ENCODE data around the gene CTR9. TPM values are rescaled to one million over a fixed set of nuclear protein-coding genes. Genes with fewer than 3 reads are reported as not detected.

The CTR9 gene
- total and polyA plus RNA-seq, 4 experiments from 2014 or later = 39.7 to 68.6 (median 58.0) TPM

DNA sequence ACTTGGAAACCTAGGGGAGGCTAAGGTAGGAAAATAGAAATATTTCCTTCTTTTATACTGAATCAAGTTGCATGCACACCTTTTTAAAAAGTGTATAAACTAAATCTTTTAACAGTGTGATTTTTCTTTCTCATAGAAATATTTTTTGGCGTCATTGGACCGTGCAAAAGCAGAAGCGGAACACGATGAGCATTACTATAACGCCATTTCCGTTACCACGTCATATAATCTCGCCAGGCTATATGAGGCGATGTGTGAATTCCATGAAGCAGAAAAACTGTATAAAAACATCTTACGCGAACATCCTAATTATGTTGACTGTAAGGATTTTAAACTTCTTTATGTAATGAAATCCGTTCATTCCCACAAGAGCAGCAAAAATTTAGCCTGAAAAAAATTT is 13.4 kb downstream of the CTR9 start:
- Mint-ChIP-seq H3K27ac (peak overlapping the region in 1 of 7 donors; percentile 17), H3K4me1 (peaks cover 0 to 5% (median 2%) of the 10 kb centered on the region in 4 donors), H3K4me3 (no peak overlapping the region), H3K36me3 (peaks cover 31 to 48% of the 10 kb centered on the region in 2 donors), H3K9me3 (no peaks in the 10 kb centered on the region), H3K27me3 (no peaks in the 10 kb centered on the region)
- no peaks in the 10 kb centered on the region for H3K27me3 ChIP-seq (ENCODE audit: insufficient read depth, low read length)
- no peak overlapping the region for H3K4me3 ChIP-seq (ENCODE audit: low read length in 2 of 2)
- DNase-seq = no peak
- ChIA-PET POLR2A (ENCODE audit: partially characterized antibody) (no interaction called here), CTCF (ENCODE audit: partially characterized antibody) (interaction anchor here (1.1 to 1.7 kb wide), 2 partner anchors 10 to 13 kb away, joined by 3 to 4 read pairs; partner anchors contain the start of gene CTR9)
- H3K36me3 ChIP-seq (ENCODE audit: insufficient read depth, low read length) = peaks cover 77% of the 10 kb centered on the region
- H3K9me3 ChIP-seq (ENCODE audit: control insufficient read depth in 1 of 2, low read length in 2 of 2) = no peaks in the 10 kb centered on the region
- H3K4me1 ChIP-seq (ENCODE audit: insufficient read depth, low read length) = no peaks in the 10 kb centered on the region
- intact Hi-C loops (cut with micrococcal nuclease) = no loop called here
- no peak overlapping the region for H3K27ac ChIP-seq (ENCODE audit: low read depth, low read length)

DNA sequence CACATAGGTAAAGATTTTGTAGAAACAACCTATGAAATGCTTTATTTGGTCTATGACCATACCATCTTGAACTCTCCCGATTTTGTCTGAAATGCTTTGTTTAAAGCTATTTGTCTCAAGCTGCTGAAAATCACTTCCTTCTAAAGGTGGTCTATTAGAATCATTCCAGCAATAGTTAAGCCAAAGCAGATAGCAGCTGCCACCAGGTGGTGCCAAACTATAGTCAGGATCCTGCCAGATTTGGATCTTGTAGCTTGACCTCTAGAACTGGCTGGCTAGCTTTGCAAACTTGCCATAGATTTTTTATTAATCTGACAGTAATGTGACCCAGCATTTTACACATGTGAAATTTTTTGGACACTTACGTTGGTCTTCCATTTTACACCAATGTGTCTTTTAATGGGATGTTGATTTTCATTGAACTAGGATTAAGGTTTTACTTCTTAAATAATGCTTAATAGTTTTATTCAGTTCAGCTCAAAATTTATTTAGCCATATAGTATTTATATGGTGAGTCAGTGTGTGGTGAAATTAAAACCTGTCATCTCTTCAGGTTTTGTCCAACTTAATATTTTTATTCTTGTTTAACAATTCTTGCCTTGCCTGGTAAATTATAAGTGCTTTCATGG is 19.7 kb downstream of the CTR9 start:
- no peak overlapping the region for H3K4me3 ChIP-seq (ENCODE audit: low read length in 2 of 2)
- peak in 2 of 5 donors; percentile 5 to 12 for DNase-seq

GRCh38 chr11:10771457-10771856 is 20.4 kb downstream of the CTR9 start:
- Mint-ChIP-seq H3K4me1 (no peaks in the 10 kb centered on the region), H3K27ac (no peak overlapping the region), H3K9me3 (no peaks in the 10 kb centered on the region), H3K36me3 (peaks cover 23 to 59% of the 10 kb centered on the region in 2 donors), H3K4me3 (no peak overlapping the region), H3K27me3 (no peaks in the 10 kb centered on the region)
- CTCF ChIA-PET (ENCODE audit: partially characterized antibody) = interaction anchor here (1.0 to 5.3 kb wide), 11 partner anchors 8 to 251 kb away, joined by 3 to 35 read pairs (median 6); partner anchors contain the start of gene EIF4G2
- DNase-seq = no peak
- Histone ChIP-seq H3K4me3 (ENCODE audit: low read length in 2 of 2) (no peak overlapping the region), H3K36me3 (ENCODE audit: insufficient read depth, low read length) (peaks cover 83% of the 10 kb centered on the region), H3K27ac (ENCODE audit: low read depth, low read length) (no peak overlapping the region), H3K9me3 (ENCODE audit: control insufficient read depth in 1 of 2, low read length in 2 of 2) (no peaks in the 10 kb centered on the region), H3K27me3 (ENCODE audit: insufficient read depth, low read length) (no peaks in the 10 kb centered on the region), H3K4me1 (ENCODE audit: insufficient read depth, low read length) (no peaks in the 10 kb centered on the region)
- POLR2A ChIA-PET (ENCODE audit: partially characterized antibody) = interaction anchor here (1.3 to 1.6 kb wide), 3 partner anchors 13 to 1071 kb away, joined by 3 to 7 read pairs (median 4); partner anchors contain the start of gene EIF4G2
- intact Hi-C loops (cut with micrococcal nuclease) = loop anchor here (2.0 to 5.0 kb wide), 2 partner anchors 21 to 251 kb away; partner anchors contain the start of gene CTR9

More for the DNA sequence above, 19.7 kb downstream of the CTR9 start:
- no peaks in the 10 kb centered on the region for H3K9me3 Mint-ChIP-seq
- Histone ChIP-seq H3K27me3 (ENCODE audit: insufficient read depth, low read length) (no peaks in the 10 kb centered on the region), H3K36me3 (ENCODE audit: insufficient read depth, low read length) (peaks cover 85% of the 10 kb centered on the region), H3K9me3 (ENCODE audit: control insufficient read depth in 1 of 2, low read length in 2 of 2) (no peaks in the 10 kb centered on the region), H3K27ac (ENCODE audit: low read depth, low read length) (no peak overlapping the region), H3K4me1 (ENCODE audit: insufficient read depth, low read length) (no peaks in the 10 kb centered on the region)
- intact Hi-C loops (cut with micrococcal nuclease) = loop anchor here (1.0 to 5.0 kb wide), 3 partner anchors 20 to 1017 kb away; partner anchors contain the start of gene CTR9
- CTCF ChIA-PET (ENCODE audit: partially characterized antibody) = interaction anchor here (1.0 to 5.3 kb wide), 16 partner anchors 10 to 252 kb away, joined by 3 to 35 read pairs (median 6); partner anchors contain the start of genes EIF4G2 and RNF141
- no peaks in the 10 kb centered on the region for H3K4me1 Mint-ChIP-seq
- no peak overlapping the region for H3K4me3 Mint-ChIP-seq
- H3K27me3 Mint-ChIP-seq = no peaks in the 10 kb centered on the region
- POLR2A ChIA-PET (ENCODE audit: partially characterized antibody) = interaction anchor here (1.0 to 1.6 kb wide), 4 partner anchors 12 to 1072 kb away, joined by 3 to 7 read pairs (median 4); partner anchors contain the start of gene EIF4G2
- H3K36me3 Mint-ChIP-seq = peaks cover 22 to 58% of the 10 kb centered on the region in 2 donors
- peak overlapping the region in 1 of 7 donors; percentile 13 for H3K27ac Mint-ChIP-seq

DNA sequence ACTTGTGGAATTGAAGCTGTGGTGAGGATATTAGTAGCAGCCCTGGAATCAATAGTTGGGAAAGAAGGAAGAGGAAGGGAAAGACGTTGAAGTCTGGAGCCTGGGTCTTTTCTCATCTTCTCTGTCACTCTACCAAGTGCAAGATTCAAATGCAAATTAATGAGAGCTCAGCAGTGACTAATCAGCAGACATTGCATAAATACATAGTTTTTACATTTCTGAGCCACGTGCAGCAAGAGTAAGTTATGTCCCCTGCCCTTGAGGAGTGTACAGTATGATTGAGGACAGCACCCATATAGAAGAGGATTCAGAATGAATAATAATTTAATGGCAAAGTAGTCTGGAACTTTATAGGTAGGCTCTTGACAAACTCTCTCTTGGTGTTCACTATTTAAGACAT is 23.8 kb downstream of the CTR9 start:
- H3K36me3 ChIP-seq (ENCODE audit: insufficient read depth, low read length) = peaks cover 74% of the 10 kb centered on the region
- peaks cover 55 to 66% of the 10 kb centered on the region in 2 donors for H3K36me3 Mint-ChIP-seq
- DNase-seq = no peak

GRCh38 chr11:10777393-10777793 is 26.3 kb downstream of the CTR9 start:
- intact Hi-C loops (cut with micrococcal nuclease) = no loop called here
- Mint-ChIP-seq H3K27ac (peak overlapping the region in 2 of 7 donors; percentile 15 to 53), H3K27me3 (no peaks in the 10 kb centered on the region), H3K4me3 (no peak overlapping the region), H3K9me3 (no peaks in the 10 kb centered on the region), H3K36me3 (peaks cover 46 to 58% of the 10 kb centered on the region in 2 donors), H3K4me1 (no peaks in the 10 kb centered on the region)
- Histone ChIP-seq H3K36me3 (ENCODE audit: insufficient read depth, low read length) (peaks cover 51% of the 10 kb centered on the region), H3K4me1 (ENCODE audit: insufficient read depth, low read length) (no peaks in the 10 kb centered on the region), H3K27me3 (ENCODE audit: insufficient read depth, low read length) (no peaks in the 10 kb centered on the region), H3K27ac (ENCODE audit: low read depth, low read length) (no peak overlapping the region), H3K4me3 (ENCODE audit: low read length in 2 of 2) (no peak overlapping the region), H3K9me3 (ENCODE audit: control insufficient read depth in 1 of 2, low read length in 2 of 2) (no peaks in the 10 kb centered on the region)
- no peak for DNase-seq
- POLR2A ChIA-PET (ENCODE audit: partially characterized antibody) = no interaction called here
- CTCF ChIA-PET (ENCODE audit: partially characterized antibody) = interaction anchor here (0.6 to 4.0 kb wide), 4 partner anchors 11 to 251 kb away, joined by 3 to 20 read pairs (median 3); no protein-coding TSS in a partner anchor

More for the DNA sequence above, 23.8 kb downstream of the CTR9 start:
- no peaks in the 10 kb centered on the region for H3K27me3 ChIP-seq (ENCODE audit: insufficient read depth, low read length)
- ChIA-PET CTCF (ENCODE audit: partially characterized antibody) (interaction anchor here (1.1 kb wide), 1 partner anchor 11 kb away, joined by 3 read pairs; no protein-coding TSS in a partner anchor), POLR2A (ENCODE audit: partially characterized antibody) (no interaction called here)
- intact Hi-C loops (cut with micrococcal nuclease) = loop anchor here (5.0 kb wide), 1 partner anchor 247 kb away; no protein-coding TSS in a partner anchor
- Mint-ChIP-seq H3K4me1 (no peaks in the 10 kb centered on the region), H3K27me3 (no peaks in the 10 kb centered on the region), H3K9me3 (no peaks in the 10 kb centered on the region), H3K4me3 (no peak overlapping the region), H3K27ac (peak overlapping the region in 3 of 7 donors; percentile 19 to 73 (median 53))
- no peak overlapping the region for H3K27ac ChIP-seq (ENCODE audit: low read depth, low read length)
- no peaks in the 10 kb centered on the region for H3K4me1 ChIP-seq (ENCODE audit: insufficient read depth, low read length)
- H3K4me3 ChIP-seq (ENCODE audit: low read length in 2 of 2) = no peak overlapping the region
- no peaks in the 10 kb centered on the region for H3K9me3 ChIP-seq (ENCODE audit: control insufficient read depth in 1 of 2, low read length in 2 of 2)

- peaks cover 47% of the 10 kb centered on the region for H3K36me3 ChIP-seq (ENCODE audit: insufficient read depth, low read length)
- DNase-seq = no peak
- ChIA-PET POLR2A (ENCODE audit: partially characterized antibody) (no interaction called here), CTCF (ENCODE audit: partially characterized antibody) (interaction anchor here (0.8 to 4.0 kb wide), 3 partner anchors 14 to 251 kb away, joined by 3 to 20 read pairs (median 3); no protein-coding TSS in a partner anchor)
- Mint-ChIP-seq H3K4me1 (no peaks in the 10 kb centered on the region), H3K4me3 (no peak overlapping the region), H3K36me3 (peaks cover 45 to 58% of the 10 kb centered on the region in 2 donors), H3K27me3 (no peaks in the 10 kb centered on the region), H3K27ac (peak overlapping the region in 3 of 7 donors; percentile 49 to 57 (median 53)), H3K9me3 (no peaks in the 10 kb centered on the region)
- intact Hi-C loops (cut with micrococcal nuclease) = no loop called here
- no peaks in the 10 kb centered on the region for H3K27me3 ChIP-seq (ENCODE audit: insufficient read depth, low read length)
- H3K9me3 ChIP-seq (ENCODE audit: control insufficient read depth in 1 of 2, low read length in 2 of 2) = no peaks in the 10 kb centered on the region
- H3K4me3 ChIP-seq (ENCODE audit: low read length in 2 of 2) = no peak overlapping the region
- no peaks in the 10 kb centered on the region for H3K4me1 ChIP-seq (ENCODE audit: insufficient read depth, low read length)
- no peak overlapping the region for H3K27ac ChIP-seq (ENCODE audit: low read depth, low read length)
Observed at GRCh38 chr11:10777806-10778205, 26.8 kb downstream of the CTR9 start.
